ENCODE results near the gene SORCS1. TPM values are rescaled to one million over a fixed set of nuclear protein-coding genes. Genes with fewer than 3 reads are reported as not detected.
"Not testable (repeated sequence)": the region's sequence is repeated elsewhere in the genome, so short reads cannot be mapped to it uniquely, and the experiment has no call there.

SORCS1 gene
- polyA plus RNA-seq, 3 donors, result 0.09 TPM; not detected in 2

- no CpG with 5 or more reads among the region's 1 CpG for WGBS (ENCODE audit: insufficient coverage)
- peaks cover 0 to 2% (median 1%) of the 10 kb centered on the region in 3 donors for H3K27me3 Mint-ChIP-seq (ENCODE audit: low read depth in 3 of 3)
- Histone ChIP-seq H2AFZ (ENCODE audit: insufficient read depth, low read depth, low read length, poor library complexity, severe bottlenecking) (no peak overlapping the region), H4K20me1 (ENCODE audit: insufficient read depth, low read length) (no peaks in the 10 kb centered on the region), H3K79me2 (ENCODE audit: insufficient read depth, low read length) (no peaks in the 10 kb centered on the region), H3K4me3 (replicated peaks in 1 of 3; ENCODE audit: low read depth in 2 of 3, low read length in 3 of 3) (peak overlapping the region in 1 of 3 experiments; percentile 9), H3K9ac (ENCODE audit: insufficient read depth, low read length, poor library complexity, severe bottlenecking) (no peak overlapping the region), H3K4me1 (ENCODE audit: control insufficient read depth in 1 of 2, insufficient read depth in 2 of 2, low read length in 2 of 2) (peaks cover 30 to 33% of the 10 kb centered on the region in 2 donors), H3K27me3 (ENCODE audit: control insufficient read depth in 2 of 2, insufficient read depth in 2 of 2, low read length in 2 of 2) (no peaks in the 10 kb centered on the region), H3K9me3 (replicated peaks in 1 of 2; ENCODE audit: control insufficient read depth in 1 of 2, insufficient read depth in 1 of 2, low read length in 2 of 2) (no peaks in the 10 kb centered on the region), H3K4me2 (replicated peaks; ENCODE audit: extremely low read depth, low read length, poor library complexity, severe bottlenecking) (peak overlapping the region; percentile 27), H3K36me3 (replicated peaks in 1 of 2; ENCODE audit: control insufficient read depth in 1 of 2, insufficient read depth in 2 of 2, low read length in 2 of 2) (no peaks in the 10 kb centered on the region), H3K27ac (ENCODE audit: low read depth in 1 of 2, low read length in 2 of 2) (peak overlapping the region in 1 of 2 donors; percentile 49)
- TF ChIP-seq CTCF (IDR thresholded peaks at IDR 0.05), result no peak
- peak overlapping the region in 1 of 2 donors; percentile 11 for H3K4me3 Mint-ChIP-seq
- peak overlapping the region in 1 of 7 donors; percentile 13 for H3K27ac Mint-ChIP-seq
- peak in 1 of 3 donors; percentile 13 for DNase-seq
- intact Hi-C loops (cut with micrococcal nuclease), result no loop called here
- peaks cover 38% of the 10 kb centered on the region for H3K4me1 Mint-ChIP-seq
- peaks cover 0 to 4% (median 0%) of the 10 kb centered on the region in 7 donors for H3K9me3 Mint-ChIP-seq
- H3K36me3 Mint-ChIP-seq, result no peaks in the 10 kb centered on the region
Measured at GRCh38 chr10:106930751-106931150, 233.8 kb downstream of the SORCS1 start.

- no peak for DNase-seq
- H3K79me2 ChIP-seq (ENCODE audit: insufficient read depth, low read length), result no peaks in the 10 kb centered on the region
- WGBS (ENCODE audit: insufficient coverage), result no CpG with 5 or more reads among the region's 6 CpGs
- no peak for TF ChIP-seq CTCF (IDR thresholded peaks at IDR 0.05)
- H3K4me1 ChIP-seq (ENCODE audit: control insufficient read depth in 1 of 2, insufficient read depth in 2 of 2, low read length in 2 of 2), result peaks cover 19 to 20% of the 10 kb centered on the region in 2 donors
- Mint-ChIP-seq H3K4me1 (peaks cover 30% of the 10 kb centered on the region), H3K9me3 (peaks cover 0 to 4% (median 0%) of the 10 kb centered on the region in 7 donors), H3K36me3 (no peaks in the 10 kb centered on the region), H3K27me3 (ENCODE audit: low read depth in 3 of 3) (peaks cover 1 to 2% (median 1%) of the 10 kb centered on the region in 3 donors), H3K27ac (peak overlapping the region in 1 of 7 donors; percentile 23), H3K4me3 (no peak overlapping the region)
- H3K36me3 ChIP-seq (replicated peaks in 1 of 2; ENCODE audit: control insufficient read depth in 1 of 2, insufficient read depth in 2 of 2, low read length in 2 of 2), result no peaks in the 10 kb centered on the region
- no peak overlapping the region for H3K9ac ChIP-seq (ENCODE audit: insufficient read depth, low read length, poor library complexity, severe bottlenecking)
- no peak overlapping the region for H3K27ac ChIP-seq (ENCODE audit: low read depth in 1 of 2, low read length in 2 of 2)
- H2AFZ ChIP-seq (ENCODE audit: insufficient read depth, low read depth, low read length, poor library complexity, severe bottlenecking), result no peak overlapping the region
- no peaks in the 10 kb centered on the region for H3K27me3 ChIP-seq (ENCODE audit: control insufficient read depth in 2 of 2, insufficient read depth in 2 of 2, low read length in 2 of 2)
- no peaks in the 10 kb centered on the region for H4K20me1 ChIP-seq (ENCODE audit: insufficient read depth, low read length)
- no peak overlapping the region for H3K4me3 ChIP-seq (replicated peaks in 1 of 3; ENCODE audit: low read depth in 2 of 3, low read length in 3 of 3)
- no peak overlapping the region for H3K4me2 ChIP-seq (replicated peaks; ENCODE audit: extremely low read depth, low read length, poor library complexity, severe bottlenecking)
- intact Hi-C loops (cut with micrococcal nuclease), result no loop called here
- no peaks in the 10 kb centered on the region for H3K9me3 ChIP-seq (replicated peaks in 1 of 2; ENCODE audit: control insufficient read depth in 1 of 2, insufficient read depth in 1 of 2, low read length in 2 of 2)
Measured at GRCh38 chr10:106929291-106929895, 235.1 kb downstream of the SORCS1 start.

- WGBS (ENCODE audit: insufficient coverage), result 93% methylated on average over 29 of the region's 33 CpGs
- H3K9me3 ChIP-seq (replicated peaks in 1 of 2; ENCODE audit: control insufficient read depth in 1 of 2, insufficient read depth in 1 of 2, low read length in 2 of 2); H3K36me3 Mint-ChIP-seq; H3K4me2 ChIP-seq (replicated peaks; ENCODE audit: extremely low read depth, low read length, poor library complexity, severe bottlenecking); H3K36me3 ChIP-seq (replicated peaks in 1 of 2; ENCODE audit: control insufficient read depth in 1 of 2, insufficient read depth in 2 of 2, low read length in 2 of 2); H3K27me3 Mint-ChIP-seq (ENCODE audit: low read depth in 3 of 3); DNase-seq; H2AFZ ChIP-seq (ENCODE audit: insufficient read depth, low read depth, low read length, poor library complexity, severe bottlenecking); H3K27me3 ChIP-seq (ENCODE audit: control insufficient read depth in 2 of 2, insufficient read depth in 2 of 2, low read length in 2 of 2); intact Hi-C loops (cut with micrococcal nuclease); H3K4me3 Mint-ChIP-seq; H3K79me2 ChIP-seq (ENCODE audit: insufficient read depth, low read length); H3K4me3 ChIP-seq (replicated peaks in 1 of 3; ENCODE audit: low read depth in 2 of 3, low read length in 3 of 3); H3K27ac Mint-ChIP-seq; H4K20me1 ChIP-seq (ENCODE audit: insufficient read depth, low read length); H3K27ac ChIP-seq (ENCODE audit: low read depth in 1 of 2, low read length in 2 of 2); H3K9ac ChIP-seq (ENCODE audit: insufficient read depth, low read length, poor library complexity, severe bottlenecking); H3K9me3 Mint-ChIP-seq: not testable (repeated sequence)
- peaks cover 19 to 20% of the 10 kb centered on the region in 2 donors for H3K4me1 ChIP-seq (ENCODE audit: control insufficient read depth in 1 of 2, insufficient read depth in 2 of 2, low read length in 2 of 2)
- H3K4me1 Mint-ChIP-seq, result peaks cover 30% of the 10 kb centered on the region
Measured at GRCh38 chr10:106928151-106928550, 236.4 kb downstream of the SORCS1 start.

Data from CD14-positive monocyte (primary cell).